ENCODE results near the gene ZNF280D. TPM values are rescaled to one million over a fixed set of nuclear protein-coding genes. Genes with fewer than 3 reads are reported as not detected.

Gene ZNF280D
- total and polyA plus RNA-seq, 8 donors, result 34.3 to 82.1 (median 75.5) TPM

GRCh38 chr15:56693761-56694160 lies 39.5 kb downstream of the ZNF280D start:
- intact Hi-C loops (cut with DNase I), result no loop called here
- peaks cover 0 to 14% of the 10 kb centered on the region in 2 donors for H3K36me3 ChIP-seq
- no peak overlapping the region for H3K4me3 ChIP-seq
- TF ChIP-seq, protein P1, sequence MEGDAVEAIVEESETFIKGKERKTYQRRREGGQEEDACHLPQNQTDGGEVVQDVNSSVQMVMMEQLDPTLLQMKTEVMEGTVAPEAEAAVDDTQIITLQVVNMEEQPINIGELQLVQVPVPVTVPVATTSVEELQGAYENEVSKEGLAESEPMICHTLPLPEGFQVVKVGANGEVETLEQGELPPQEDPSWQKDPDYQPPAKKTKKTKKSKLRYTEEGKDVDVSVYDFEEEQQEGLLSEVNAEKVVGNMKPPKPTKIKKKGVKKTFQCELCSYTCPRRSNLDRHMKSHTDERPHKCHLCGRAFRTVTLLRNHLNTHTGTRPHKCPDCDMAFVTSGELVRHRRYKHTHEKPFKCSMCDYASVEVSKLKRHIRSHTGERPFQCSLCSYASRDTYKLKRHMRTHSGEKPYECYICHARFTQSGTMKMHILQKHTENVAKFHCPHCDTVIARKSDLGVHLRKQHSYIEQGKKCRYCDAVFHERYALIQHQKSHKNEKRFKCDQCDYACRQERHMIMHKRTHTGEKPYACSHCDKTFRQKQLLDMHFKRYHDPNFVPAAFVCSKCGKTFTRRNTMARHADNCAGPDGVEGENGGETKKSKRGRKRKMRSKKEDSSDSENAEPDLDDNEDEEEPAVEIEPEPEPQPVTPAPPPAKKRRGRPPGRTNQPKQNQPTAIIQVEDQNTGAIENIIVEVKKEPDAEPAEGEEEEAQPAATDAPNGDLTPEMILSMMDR (IDR thresholded peaks at IDR 0.05), result no peak
- DNase-seq (peak in 1 of 4 donors; percentile 3), ATAC-seq (no peak)
- H3K9me3 ChIP-seq, result no peaks in the 10 kb centered on the region
- no peak overlapping the region for H3K27ac ChIP-seq
- no peaks in the 10 kb centered on the region for H3K27me3 ChIP-seq
- H3K4me1 ChIP-seq, result no peaks in the 10 kb centered on the region

DNA sequence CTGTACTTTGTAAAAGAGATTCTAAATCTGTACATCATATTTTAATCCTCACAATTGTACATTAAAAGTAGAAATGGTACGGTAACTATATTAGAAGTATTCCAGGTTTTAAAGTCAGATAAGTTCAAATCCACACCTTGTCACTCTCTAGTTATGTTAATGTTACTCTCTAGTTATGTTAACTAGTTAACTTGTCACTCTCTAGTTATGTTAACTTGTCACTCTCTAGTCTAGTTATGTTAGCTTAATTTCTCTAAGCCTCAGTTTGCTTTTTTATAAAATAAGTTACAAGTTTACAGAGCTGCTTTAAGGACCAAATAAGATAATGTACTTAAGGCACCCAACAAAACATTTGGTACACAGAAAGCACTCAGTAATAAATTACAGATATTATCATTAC lies 42.6 kb downstream of the ZNF280D start:
- ATAC-seq (no peak), DNase-seq (no peak)
- no peak overlapping the region for H3K27ac ChIP-seq
- H3K4me3 ChIP-seq, result no peak overlapping the region
- H3K36me3 ChIP-seq, result peaks cover 0 to 16% of the 10 kb centered on the region in 2 donors
- H3K4me1 ChIP-seq, result no peaks in the 10 kb centered on the region
- intact Hi-C loops (cut with DNase I), result no loop called here
- no peaks in the 10 kb centered on the region for H3K9me3 ChIP-seq
- no peaks in the 10 kb centered on the region for H3K27me3 ChIP-seq
- TF ChIP-seq, protein P1 (IDR thresholded peaks at IDR 0.05), result no peak

DNA sequence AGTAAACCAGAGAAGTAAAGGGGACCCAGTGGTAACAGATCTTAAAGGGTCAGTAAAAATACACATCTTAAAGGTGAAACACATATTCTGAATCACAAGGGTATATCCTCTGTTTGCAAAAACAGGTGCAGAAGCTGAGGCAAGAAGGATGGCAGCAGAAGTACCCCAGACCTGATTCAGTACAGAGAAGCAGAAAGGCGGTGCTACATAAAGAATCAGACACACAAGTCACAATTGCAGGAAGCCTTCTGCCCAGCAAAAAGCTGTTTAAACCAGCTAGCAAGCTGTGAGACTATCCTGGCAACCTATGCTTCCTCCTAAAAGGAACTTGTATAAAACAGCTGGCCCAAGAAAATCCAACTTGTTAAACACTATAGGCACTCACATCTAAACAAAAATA lies 49.4 kb downstream of the ZNF280D start:
- peaks cover 0 to 18% of the 10 kb centered on the region in 2 donors for H3K36me3 ChIP-seq
- ATAC-seq (no peak), DNase-seq (no peak)
- no peak overlapping the region for H3K4me3 ChIP-seq
- H3K27ac ChIP-seq, result no peak overlapping the region
- H3K27me3 ChIP-seq, result no peaks in the 10 kb centered on the region
- H3K9me3 ChIP-seq, result no peaks in the 10 kb centered on the region
- H3K4me1 ChIP-seq, result no peaks in the 10 kb centered on the region
- intact Hi-C loops (cut with DNase I), result no loop called here
- TF ChIP-seq, protein P1 (IDR thresholded peaks at IDR 0.05), result no peak

GRCh38 chr15:56681113-56681512 lies 52.2 kb downstream of the ZNF280D start:
- Histone ChIP-seq H3K9me3 (no peaks in the 10 kb centered on the region), H3K27ac (no peak overlapping the region), H3K27me3 (no peaks in the 10 kb centered on the region), H3K4me1 (no peaks in the 10 kb centered on the region), H3K4me3 (no peak overlapping the region), H3K36me3 (peaks cover 0 to 32% of the 10 kb centered on the region in 2 donors)
- ATAC-seq (no peak), DNase-seq (no peak)
- intact Hi-C loops (cut with DNase I), result no loop called here
- TF ChIP-seq, protein P1 (IDR thresholded peaks at IDR 0.05), result no peak

DNA sequence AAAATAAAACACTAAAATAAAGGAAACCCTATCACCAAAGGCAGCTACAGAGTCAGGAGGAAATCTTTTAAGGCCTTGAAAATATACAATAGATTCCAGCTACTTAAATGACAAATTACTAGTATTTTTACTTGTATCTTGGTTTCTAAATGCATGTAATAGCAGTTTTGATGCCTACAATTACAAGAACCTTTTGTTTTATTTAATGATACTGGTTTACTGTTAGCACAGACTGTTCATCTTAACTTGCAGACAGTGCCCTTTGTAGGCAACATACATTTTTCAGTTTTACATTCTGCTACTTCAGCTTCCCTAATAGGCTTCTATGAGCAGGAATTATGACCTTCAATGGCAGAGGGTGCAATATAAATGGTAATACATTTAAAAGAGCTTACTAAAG lies 54.1 kb downstream of the ZNF280D start:
- Histone ChIP-seq H3K36me3 (peaks cover 0 to 47% of the 10 kb centered on the region in 2 donors), H3K27me3 (no peaks in the 10 kb centered on the region), H3K4me1 (no peaks in the 10 kb centered on the region), H3K9me3 (no peaks in the 10 kb centered on the region), H3K27ac (no peak overlapping the region), H3K4me3 (no peak overlapping the region)
- DNase-seq (no peak), ATAC-seq (no peak)
- TF ChIP-seq, protein P1 (IDR thresholded peaks at IDR 0.05), result no peak
- intact Hi-C loops (cut with DNase I), result no loop called here
